ENCODE data around the gene DISP3. TPM values are rescaled to one million over a fixed set of nuclear protein-coding genes. Genes with fewer than 3 reads are reported as not detected.

The DISP3 gene
- total and polyA plus RNA-seq, 9 of the 15 experiments (the other 6 are each of a cell fraction or from before 2014, with no cell fraction given) = 0.03 to 0.19 (median 0.15) TPM; not detected in 5

GRCh38 chr1:11463177-11463576 is 15.8 kb upstream of the DISP3 start:
- Histone ChIP-seq H3K27me3 (ENCODE audit: control insufficient read depth in 2 of 2, insufficient read depth in 2 of 2, low read length in 2 of 2) (peaks cover 19 to 56% of the 10 kb centered on the region in 2 experiments; a peak in 4 of 5 replicates), H3K9me3 (replicated peaks; ENCODE audit: control insufficient read depth, insufficient read depth, low read depth, low read length) (no peaks in the 10 kb centered on the region), H4K20me1 (replicated peaks; ENCODE audit: control insufficient read depth, insufficient read depth, low read length) (peaks cover 15% of the 10 kb centered on the region; the same call in 1 of the 2 replicates), H3K4me1 (replicated peaks in 1 of 2; ENCODE audit: control insufficient read depth in 2 of 2, insufficient read depth in 2 of 2, low read length in 2 of 2) (no peaks in the 10 kb centered on the region), H3K79me2 (ENCODE audit: control insufficient read depth, insufficient read depth, low read length) (no peaks in the 10 kb centered on the region), H3K27ac (ENCODE audit: extremely low read depth, low read depth, low read length) (no peak overlapping the region), H3K4me3 (no peak overlapping the region), H2AFZ (ENCODE audit: low read depth, low read length) (no peak overlapping the region), H3K9ac (ENCODE audit: insufficient read depth in 1 of 2, low read depth in 2 of 2, low read length in 2 of 2) (no peak overlapping the region), H3K4me2 (ENCODE audit: insufficient read depth, low read length) (no peak overlapping the region), H3K9me1 (ENCODE audit: control insufficient read depth, insufficient read depth, low read length) (no peaks in the 10 kb centered on the region), H3K36me3 (ENCODE audit: control insufficient read depth, insufficient read depth, low read length) (no peaks in the 10 kb centered on the region)
- DNase-seq (ENCODE audit: extremely low read depth in 1 of 4, low spot score in 3 of 4) = no peak
- no TSS peak for BruUV-seq (replicated peaks)
- ChIA-PET POLR2A (no interaction called here), CTCF (ENCODE audit: low intra/inter-chr PET ratio) (no interaction called here)
- no peak for ATAC-seq
- TF ChIP-seq IFI16 (CRISPR knock-in tag; IDR thresholded peaks at IDR 0.05) (no peak), HOXB6 (CRISPR knock-in tag; IDR thresholded peaks at IDR 0.05; ENCODE audit: borderline replicate concordance) (no peak), MYC (IDR thresholded peaks at IDR 0.05; ENCODE audit: low read depth, low read length) (no peak), MYC (CRISPR knock-in tag; IDR thresholded peaks at IDR 0.05; ENCODE audit: borderline replicate concordance, low read depth) (no peak), ELK1 (CRISPR knock-in tag; IDR thresholded peaks at IDR 0.05) (no peak), CHD2 (IDR thresholded peaks at IDR 0.05; ENCODE audit: low read depth, low read length) (no peak), ZNF24 (IDR thresholded peaks at IDR 0.05) (no peak)
- in situ Hi-C loops (cut with MboI) (no loop called here), intact Hi-C loops (cut with micrococcal nuclease) (no loop called here)
- no peak for FAIRE-seq
- WGBS (ENCODE audit: insufficient coverage, low coverage, missing lambda C conversion rate) = 0% methylated on average over 4 of the region's 4 CpGs
